Measurements from ENCODE around the gene MAPK10. TPM values are rescaled to one million over a fixed set of nuclear protein-coding genes. Genes with fewer than 3 reads are reported as not detected.

The MAPK10 gene
- total RNA-seq, 4 donors from 2014 or later, result 8.3 to 40.9 (median 23.3) TPM

GRCh38 chr4:86151196-86151595, 208.7 kb downstream of the MAPK10 start:
- TF ChIP-seq CTCF (IDR thresholded peaks at IDR 0.05), result no peak
- no peak for TF ChIP-seq POLR2A (IDR thresholded peaks at IDR 0.05)
- no peak for TF ChIP-seq POLR2AphosphoS5 (IDR thresholded peaks at IDR 0.05)
- no peak for TF ChIP-seq EP300 (IDR thresholded peaks at IDR 0.05)
- Histone ChIP-seq H3K27ac (no peak overlapping the region), H3K27me3 (no peaks in the 10 kb centered on the region), H3K4me1 (no peaks in the 10 kb centered on the region), H3K9me3 (no peaks in the 10 kb centered on the region), H3K4me3 (no peak overlapping the region), H3K36me3 (no peaks in the 10 kb centered on the region)
- WGBS, 2 donors (ENCODE audit: low coverage in 1 of 2), result 77 to 92% methylated on average over 1 to 3 of the region's 3 CpGs
- ATAC-seq, result no peak

- 91 to 100% methylated on average over 1 of the region's 1 CpG for WGBS, 2 donors (ENCODE audit: low coverage in 1 of 2)
- Histone ChIP-seq H3K36me3 (no peaks in the 10 kb centered on the region), H3K4me1 (no peaks in the 10 kb centered on the region), H3K4me3 (no peak overlapping the region), H3K9me3 (no peaks in the 10 kb centered on the region), H3K27ac (no peak overlapping the region), H3K27me3 (no peaks in the 10 kb centered on the region)
- no peak for TF ChIP-seq POLR2AphosphoS5 (IDR thresholded peaks at IDR 0.05)
- TF ChIP-seq EP300 (IDR thresholded peaks at IDR 0.05), result no peak
- ATAC-seq, result no peak
Measured at GRCh38 chr4:86141161-86141560, 218.7 kb downstream of the MAPK10 start.

GRCh38 chr4:86132468-86132867, 227.4 kb downstream of the MAPK10 start:
- TF ChIP-seq POLR2A (IDR thresholded peaks at IDR 0.05), result no peak
- no peak for TF ChIP-seq POLR2AphosphoS5 (IDR thresholded peaks at IDR 0.05)
- no peak for TF ChIP-seq EP300 (IDR thresholded peaks at IDR 0.05)
- TF ChIP-seq CTCF (IDR thresholded peaks at IDR 0.05), result no peak

GRCh38 chr4:86131456-86131855, 228.4 kb downstream of the MAPK10 start:
- TF ChIP-seq POLR2A (IDR thresholded peaks at IDR 0.05) (no peak), EP300 (IDR thresholded peaks at IDR 0.05) (no peak), POLR2AphosphoS5 (IDR thresholded peaks at IDR 0.05) (no peak), CTCF (IDR thresholded peaks at IDR 0.05) (no peak)
- H3K36me3 ChIP-seq, result no peaks in the 10 kb centered on the region
- no peak for ATAC-seq
- no peaks in the 10 kb centered on the region for H3K27me3 ChIP-seq
- no peaks in the 10 kb centered on the region for H3K4me1 ChIP-seq
- no peak overlapping the region for H3K4me3 ChIP-seq
- no peaks in the 10 kb centered on the region for H3K9me3 ChIP-seq
- H3K27ac ChIP-seq, result no peak overlapping the region
- 37 to 42% methylated on average over 2 of the region's 2 CpGs for WGBS, 2 donors (ENCODE audit: low coverage in 1 of 2)

More at GRCh38 chr4:86132468-86132867, 227.4 kb downstream of the MAPK10 start:
- no peak for ATAC-seq
- Histone ChIP-seq H3K27me3 (no peaks in the 10 kb centered on the region), H3K9me3 (no peaks in the 10 kb centered on the region), H3K4me1 (no peaks in the 10 kb centered on the region), H3K4me3 (no peak overlapping the region), H3K36me3 (no peaks in the 10 kb centered on the region), H3K27ac (no peak overlapping the region)
- 94% methylated on average over 3 to 4 of the region's 4 CpGs for whole genome bisulfite sequencing, 2 donors (ENCODE audit: low coverage in 1 of 2)

- no peaks in the 10 kb centered on the region for H3K9me3 ChIP-seq
- no peak for TF ChIP-seq POLR2A (IDR thresholded peaks at IDR 0.05)
- no peak for TF ChIP-seq EP300 (IDR thresholded peaks at IDR 0.05)
- TF ChIP-seq CTCF (IDR thresholded peaks at IDR 0.05), result no peak
- no peak for TF ChIP-seq POLR2AphosphoS5 (IDR thresholded peaks at IDR 0.05)
- no peaks in the 10 kb centered on the region for H3K36me3 ChIP-seq
- ATAC-seq, result no peak
- H3K27ac ChIP-seq, result no peak overlapping the region
- 92 to 100% methylated on average over 2 of the region's 2 CpGs for WGBS, 2 donors (ENCODE audit: low coverage in 1 of 2)
- H3K4me1 ChIP-seq, result no peaks in the 10 kb centered on the region
- H3K27me3 ChIP-seq, result no peaks in the 10 kb centered on the region
- H3K4me3 ChIP-seq, result no peak overlapping the region
Measured at GRCh38 chr4:86130160-86130933, 229.5 kb downstream of the MAPK10 start.
